Measurements from ENCODE around the gene SPECC1. TPM values are rescaled to one million over a fixed set of nuclear protein-coding genes. Genes with fewer than 3 reads are reported as not detected.

The SPECC1 gene
- total and polyA plus RNA-seq, 10 of the 15 experiments (the other 5 are each of a cell fraction or from before 2014, with no cell fraction given) = 6.4 to 40.6 (median 23.9) TPM

- Histone ChIP-seq H2AFZ (ENCODE audit: control insufficient read depth, low read depth, low read length) (no peak overlapping the region), H3K27ac (ENCODE audit: control insufficient read depth, insufficient read depth) (no peak overlapping the region), H3K79me2 (ENCODE audit: control insufficient read depth, insufficient read depth, low read length) (no peaks in the 10 kb centered on the region), H4K20me1 (ENCODE audit: control insufficient read depth, insufficient read depth) (no peaks in the 10 kb centered on the region; the same call in 1 of the 2 replicates), H3K36me3 (ENCODE audit: control insufficient read depth in 2 of 2, insufficient read depth in 2 of 2, low read length in 1 of 2) (no peaks in the 10 kb centered on the region), H3K4me1 (ENCODE audit: control insufficient read depth, insufficient read depth, low read length) (no peaks in the 10 kb centered on the region), H3K9me3 (replicated peaks; ENCODE audit: control insufficient read depth, insufficient read depth, low read length) (no peaks in the 10 kb centered on the region), H3K4me3 (no peak overlapping the region), H3K27me3 (replicated peaks in 1 of 2; ENCODE audit: control insufficient read depth in 2 of 2, insufficient read depth in 2 of 2, low read length in 1 of 2) (no peaks in the 10 kb centered on the region), H3K4me2 (ENCODE audit: control insufficient read depth, insufficient read depth) (no peak overlapping the region), H3K9ac (ENCODE audit: control insufficient read depth, insufficient read depth, low read length) (no peak overlapping the region)
- ChIA-PET POLR2A (interaction anchor here (0.5 kb wide), 1 partner anchor 11 kb away, joined by 3 read pairs; no protein-coding TSS in a partner anchor), RAD21 (ENCODE audit: unreplicated experiment) (no interaction called here), SMC1A (ENCODE audit: uncharacterized antibody, unreplicated experiment) (no interaction called here), CTCF (interaction anchor here (1.1 kb wide), 1 partner anchor 11 kb away, joined by 3 read pairs; no protein-coding TSS in a partner anchor)
- intact Hi-C loops (cut with micrococcal nuclease; ENCODE audit: unreplicated experiment) = no loop called here
- no peak for DNase-seq (ENCODE audit: low read depth, low spot score)
- WGBS (ENCODE audit: insufficient coverage, insufficient replicate concordance, low lambda C conversion rate, missing lambda C conversion rate) = 50% methylated on average over 2 of the region's 2 CpGs
- BruUV-seq (replicated peaks) = no TSS peak
- no peak for ATAC-seq
- no peak for TF ChIP-seq SMAD5 (IDR thresholded peaks at IDR 0.05; ENCODE audit: low read depth)
- TF ChIP-seq ZNF622 (IDR thresholded peaks at IDR 0.05) = no peak
- no peak for TF ChIP-seq ATF2 (IDR thresholded peaks at IDR 0.05; ENCODE audit: low read length)
- no peak for TF ChIP-seq ZBTB33 (IDR thresholded peaks at IDR 0.05)
- TF ChIP-seq IRF5 (IDR thresholded peaks at IDR 0.05; ENCODE audit: borderline replicate concordance) = no peak
- TF ChIP-seq SMAD1 (IDR thresholded peaks at IDR 0.05; ENCODE audit: low read depth, partially characterized antibody) = no peak
- TF ChIP-seq BACH1 (IDR thresholded peaks at IDR 0.05; ENCODE audit: borderline replicate concordance) = no peak
- no peak for TF ChIP-seq SUPT20H (IDR thresholded peaks at IDR 0.05; ENCODE audit: borderline replicate concordance, control insufficient read depth, low read depth, low read length)
- no peak for TF ChIP-seq SPI1 (IDR thresholded peaks at IDR 0.05; ENCODE audit: borderline replicate concordance, insufficient read depth, low read depth, low read length)
- FAIRE-seq = no peak
- in situ Hi-C loops (cut with MboI) = no loop called here
Observed at GRCh38 chr17:20189979-20190378, 180.8 kb downstream of the SPECC1 start.
